H9 (cell line): ENCODE measurements around the gene INSYN1. TPM values are rescaled to one million over a fixed set of nuclear protein-coding genes. Genes with fewer than 3 reads are reported as not detected.
"Not testable (repeated sequence)": the region's sequence is repeated elsewhere in the genome, so short reads cannot be mapped to it uniquely, and the experiment has no call there.

Source experiments
- DNase-seq: peaks from one replicate; pipeline ENCODE4 v3.0.0-alpha.2; 2017
- H2AFZ ChIP-seq: one replicate; pipeline ENCODE4 v1.6.1; 2013; ENCODE audit warnings: mild to moderate bottlenecking, low read length, control low read depth, moderate library complexity
- H2AK5ac ChIP-seq: 2 replicates; pipeline ENCODE4 v1.6.1; 2013; ENCODE audit warnings: low read length, control low read depth, mixed read lengths; ENCODE audit not compliant: insufficient read length
- H2BK120ac ChIP-seq: one replicate; pipeline ENCODE4 v1.6.1; 2013; ENCODE audit warnings: low read depth, mild to moderate bottlenecking, low read length, control low read depth, inconsistent platforms; ENCODE audit not compliant: poor library complexity, severe bottlenecking
- H2BK12ac ChIP-seq: 2 replicates; pipeline ENCODE4 v1.6.1; 2013; ENCODE audit warnings: low read length, control low read depth, mixed read lengths, low read depth; ENCODE audit not compliant: insufficient read length
- H2BK15ac ChIP-seq: 2 replicates; pipeline ENCODE4 v1.6.1; 2013; ENCODE audit warnings: low read depth, low read length, control low read depth
- H2BK20ac ChIP-seq: one replicate; pipeline ENCODE4 v1.6.1; 2013; ENCODE audit warnings: low read depth, mild to moderate bottlenecking, low read length, control low read depth, inconsistent platforms; ENCODE audit not compliant: poor library complexity, severe bottlenecking
- H2BK5ac ChIP-seq: 2 replicates; pipeline ENCODE4 v1.6.1; 2013; ENCODE audit warnings: low read length, control low read depth, mixed read lengths; ENCODE audit not compliant: insufficient read length
- H3K14ac ChIP-seq: 2 replicates; pipeline ENCODE4 v1.6.1; 2013; ENCODE audit warnings: low read length, control low read depth; ENCODE audit not compliant: insufficient read depth
- H3K18ac ChIP-seq: 2 replicates; pipeline ENCODE4 v1.6.1; 2013; ENCODE audit warnings: low read depth, mild to moderate bottlenecking, mixed read lengths, low read length, control low read depth; ENCODE audit not compliant: insufficient read length
- H3K23ac ChIP-seq: 2 replicates; pipeline ENCODE4 v1.6.1; 2013; ENCODE audit warnings: low read length, control low read depth, mixed read lengths, low read depth; ENCODE audit not compliant: insufficient read length
- H3K23me2 ChIP-seq: 2 replicates; pipeline ENCODE4 v1.6.1; 2013; ENCODE audit warnings: low read depth, mild to moderate bottlenecking, mixed read lengths, low read length, control low read depth; ENCODE audit not compliant: insufficient read length, poor library complexity, severe bottlenecking
- H3K27ac ChIP-seq: 2 replicates; pipeline ENCODE4 v1.5.1; 2013; ENCODE audit warnings: low read length, control low read depth, mixed read lengths, low read depth; ENCODE audit not compliant: insufficient read length
- H3K27me3 ChIP-seq: 2 replicates; pipeline ENCODE4 v1.6.1; 2013; ENCODE audit warnings: low read length, control low read depth, inconsistent platforms; ENCODE audit not compliant: insufficient read depth
- H3K4ac ChIP-seq: 2 replicates; pipeline ENCODE4 v1.6.1; 2013; ENCODE audit warnings: low read depth, mild to moderate bottlenecking, control low read depth, inconsistent platforms, low read length, moderate library complexity
- H3K4me1 ChIP-seq: 2 replicates; pipeline ENCODE4 v1.6.1; 2013; ENCODE audit warnings: low read length, control low read depth, inconsistent platforms; ENCODE audit not compliant: insufficient read depth
- H3K4me2 ChIP-seq: 2 replicates; pipeline ENCODE4 v1.6.1; 2013; ENCODE audit warnings: low read length, control low read depth, mixed read lengths; ENCODE audit not compliant: insufficient read length, insufficient read depth
- H3K56ac ChIP-seq: 2 replicates; pipeline ENCODE4 v1.6.1; 2013; ENCODE audit warnings: low read depth, mild to moderate bottlenecking, mixed read lengths, low read length, control low read depth; ENCODE audit not compliant: insufficient read length
- H3K79me1 ChIP-seq: 2 replicates; pipeline ENCODE4 v1.6.1; 2013; ENCODE audit warnings: low read depth, mild to moderate bottlenecking, moderate library complexity, low read length, control low read depth, inconsistent platforms; ENCODE audit not compliant: insufficient read depth, poor library complexity, severe bottlenecking
- H3K79me2 ChIP-seq: 2 replicates; pipeline ENCODE4 v1.6.1; 2013; ENCODE audit warnings: low read length, control low read depth, inconsistent platforms; ENCODE audit not compliant: insufficient read depth
- H3K9ac ChIP-seq: 2 replicates; pipeline ENCODE4 v1.6.1; 2013; ENCODE audit warnings: low read length, control low read depth, mixed read lengths; ENCODE audit not compliant: insufficient read length; ENCODE audit errors: extremely low read depth
- H3K9me3 ChIP-seq: one replicate; pipeline ENCODE4 v1.6.1; 2013; ENCODE audit warnings: low read depth, low read length, inconsistent platforms; ENCODE audit not compliant: control insufficient read depth
- H3T11ph ChIP-seq: one replicate; pipeline ENCODE4 v1.6.1; 2013; ENCODE audit warnings: mild to moderate bottlenecking, low read length, control low read depth, inconsistent platforms
- H4K20me1 ChIP-seq: one replicate; pipeline ENCODE4 v1.6.1; 2013; ENCODE audit not compliant: control insufficient read depth, insufficient read length, insufficient read depth
- H4K5ac ChIP-seq: 2 replicates; pipeline ENCODE4 v1.6.1; 2013; ENCODE audit warnings: low read depth, mild to moderate bottlenecking, mixed read lengths, low read length, control low read depth; ENCODE audit not compliant: insufficient read length
- H4K8ac ChIP-seq: replicated peaks from 2 replicates; pipeline ENCODE4 v1.6.1; 2013; ENCODE audit warnings: low read length, control low read depth, mixed read lengths, low read depth; ENCODE audit not compliant: insufficient read length
- H4K91ac ChIP-seq: 2 replicates; pipeline ENCODE4 v1.6.1; 2013; ENCODE audit warnings: low read depth, mild to moderate bottlenecking, moderate library complexity, mixed read lengths, low read length, control low read depth; ENCODE audit not compliant: insufficient read length
- H3K27ac Mint-ChIP-seq, 3 experiments: 2 replicates in 2 of 3; 3 replicates in 1 of 3; pipeline ENCODE4 v1.8.0; 2020 to 2021; ENCODE audit warnings: mixed read lengths in 3 of 3, mild to moderate bottlenecking in 1 of 3, moderate library complexity in 1 of 3
- H3K27me3 Mint-ChIP-seq: 2 replicates; pipeline ENCODE4 v1.8.0; 2021; ENCODE audit warnings: low read depth, mild to moderate bottlenecking, moderate library complexity, mixed read lengths
- H3K36me3 Mint-ChIP-seq, 3 experiments: 2 replicates in 2 of 3; 3 replicates in 1 of 3; pipeline ENCODE4 v1.8.0; 2020 to 2021; ENCODE audit warnings: low read depth in 3 of 3, mixed read lengths in 3 of 3; ENCODE audit not compliant: insufficient read depth in 1 of 3
- H3K4me1 Mint-ChIP-seq, 2 experiments: 2 replicates each; pipeline ENCODE4 v1.8.0; 2020; ENCODE audit warnings: mixed read lengths in 2 of 2
- H3K4me3 Mint-ChIP-seq, 2 experiments: 2 replicates in 1 of 2; 3 replicates in 1 of 2; pipeline ENCODE4 v1.8.0; 2020 to 2021; ENCODE audit warnings: mild to moderate bottlenecking in 2 of 2, mixed read lengths in 2 of 2, moderate library complexity in 1 of 2
- H3K9me3 Mint-ChIP-seq, 2 experiments: 2 replicates in 1 of 2; 3 replicates in 1 of 2; pipeline ENCODE4 v1.8.0; 2020; ENCODE audit warnings: mild to moderate bottlenecking in 2 of 2, mixed read lengths in 2 of 2, moderate library complexity in 1 of 2
- WGBS: extraction: QIAGEN DNeasy Blood & Tissue Kit; methylation state at CpG from one replicate; pipeline ENCODE4 v1.1.7; 2013; ENCODE audit warnings: missing lambda C conversion rate, low lambda C conversion rate, mixed read lengths; ENCODE audit not compliant: insufficient read length; ENCODE audit errors: extremely low coverage; 5-methylcytosine and 5-hydroxymethylcytosine counted together
- total RNA-seq: library from RNA; stranded (reverse); gene quantifications from 2 replicates; pipeline ENCODE4 v1.2.1, GENCODE V29; 2021
- TF ChIP-seq, protein P1 (sequence below): fragments of 200-600 bp; sonication (generic); conservative IDR thresholded peaks from 3 replicates; pipeline ENCODE4 v1.8.0; 2021; ENCODE audit warnings: antibody characterized with exemption, mild to moderate bottlenecking

INSYN1 gene
- total RNA-seq, 1 experiment from 2014 or later = 1.9 TPM

GRCh38 chr15:73786538-73786937 lies 33.4 kb upstream of the INSYN1 start:
- H3K4me1 Mint-ChIP-seq = peaks cover 46 to 56% of the 10 kb centered on the region in 2 experiments
- Histone ChIP-seq H2BK20ac (no peak overlapping the region), H3K79me2 (no peaks in the 10 kb centered on the region), H4K8ac (no peak overlapping the region), H2BK120ac (no peak overlapping the region), H3T11ph (no peak overlapping the region), H3K4me2 (peak overlapping the region; percentile 19), H3K79me1 (no peaks in the 10 kb centered on the region), H3K27ac (no peak overlapping the region), H3K9ac (no peak overlapping the region), H3K27me3 (no peaks in the 10 kb centered on the region), H3K23ac (no peak overlapping the region), H3K23me2 (no peaks in the 10 kb centered on the region), H3K56ac (no peak overlapping the region), H2AK5ac (no peak overlapping the region), H4K20me1 (no peaks in the 10 kb centered on the region), H3K9me3 (no peaks in the 10 kb centered on the region), H2BK12ac (no peak overlapping the region), H3K4ac (no peak overlapping the region), H3K4me1 (peaks cover 17% of the 10 kb centered on the region; the same call in 1 of the 2 replicates), H2AFZ (no peak overlapping the region), H4K5ac (no peak overlapping the region), H2BK5ac (no peak overlapping the region), H4K91ac (no peak overlapping the region), H3K14ac (no peak overlapping the region; the same call in 1 of the 2 replicates), H3K18ac (no peak overlapping the region), H2BK15ac (no peak overlapping the region)
- no peaks in the 10 kb centered on the region for H3K36me3 Mint-ChIP-seq
- H3K4me3 Mint-ChIP-seq = peak overlapping the region in 1 of 2 experiments; percentile 19; a peak in 2 of 5 replicates
- no peaks in the 10 kb centered on the region for H3K9me3 Mint-ChIP-seq
- H3K27me3 Mint-ChIP-seq = peaks cover 5% of the 10 kb centered on the region
- peak overlapping the region in 1 of 3 experiments; percentile 90; a peak in 3 of 7 replicates for H3K27ac Mint-ChIP-seq
- no CpG with 5 or more reads among the region's 6 CpGs for WGBS
- TF ChIP-seq, protein P1, sequence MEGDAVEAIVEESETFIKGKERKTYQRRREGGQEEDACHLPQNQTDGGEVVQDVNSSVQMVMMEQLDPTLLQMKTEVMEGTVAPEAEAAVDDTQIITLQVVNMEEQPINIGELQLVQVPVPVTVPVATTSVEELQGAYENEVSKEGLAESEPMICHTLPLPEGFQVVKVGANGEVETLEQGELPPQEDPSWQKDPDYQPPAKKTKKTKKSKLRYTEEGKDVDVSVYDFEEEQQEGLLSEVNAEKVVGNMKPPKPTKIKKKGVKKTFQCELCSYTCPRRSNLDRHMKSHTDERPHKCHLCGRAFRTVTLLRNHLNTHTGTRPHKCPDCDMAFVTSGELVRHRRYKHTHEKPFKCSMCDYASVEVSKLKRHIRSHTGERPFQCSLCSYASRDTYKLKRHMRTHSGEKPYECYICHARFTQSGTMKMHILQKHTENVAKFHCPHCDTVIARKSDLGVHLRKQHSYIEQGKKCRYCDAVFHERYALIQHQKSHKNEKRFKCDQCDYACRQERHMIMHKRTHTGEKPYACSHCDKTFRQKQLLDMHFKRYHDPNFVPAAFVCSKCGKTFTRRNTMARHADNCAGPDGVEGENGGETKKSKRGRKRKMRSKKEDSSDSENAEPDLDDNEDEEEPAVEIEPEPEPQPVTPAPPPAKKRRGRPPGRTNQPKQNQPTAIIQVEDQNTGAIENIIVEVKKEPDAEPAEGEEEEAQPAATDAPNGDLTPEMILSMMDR = no peak
- DNase-seq = peak; percentile 82

GRCh38 chr15:73785256-73786014 lies 32.3 kb upstream of the INSYN1 start:
- H2BK120ac ChIP-seq, H3K9me3 ChIP-seq, H3K36me3 Mint-ChIP-seq, H3K18ac ChIP-seq, DNase-seq, H3K9me3 Mint-ChIP-seq, H4K91ac ChIP-seq, H2BK20ac ChIP-seq, H3K4me3 Mint-ChIP-seq, H3K23ac ChIP-seq, H4K20me1 ChIP-seq, H2BK12ac ChIP-seq, H3K9ac ChIP-seq, H2BK5ac ChIP-seq, H3K27me3 Mint-ChIP-seq, H3K14ac ChIP-seq, H4K8ac ChIP-seq, H3K56ac ChIP-seq, H3K79me2 ChIP-seq, H2AFZ ChIP-seq, H3K79me1 ChIP-seq, H3K4me2 ChIP-seq, H3K23me2 ChIP-seq, H2AK5ac ChIP-seq, H3K4ac ChIP-seq, H3K27me3 ChIP-seq, H3T11ph ChIP-seq, H4K5ac ChIP-seq, H3K27ac ChIP-seq, H2BK15ac ChIP-seq: not testable (repeated sequence)
- peaks cover 47 to 62% of the 10 kb centered on the region in 2 experiments for H3K4me1 Mint-ChIP-seq
- no CpG with 5 or more reads among the region's 12 CpGs for WGBS
- H3K4me1 ChIP-seq = peaks cover 17% of the 10 kb centered on the region; the same call in 1 of the 2 replicates
- H3K27ac Mint-ChIP-seq = peak overlapping the region in 2 of 3 experiments; percentile 56 to 75; a peak in 4 of 7 replicates
